ENCODE data around the gene BCAS3.

The BCAS3 gene

DNA sequence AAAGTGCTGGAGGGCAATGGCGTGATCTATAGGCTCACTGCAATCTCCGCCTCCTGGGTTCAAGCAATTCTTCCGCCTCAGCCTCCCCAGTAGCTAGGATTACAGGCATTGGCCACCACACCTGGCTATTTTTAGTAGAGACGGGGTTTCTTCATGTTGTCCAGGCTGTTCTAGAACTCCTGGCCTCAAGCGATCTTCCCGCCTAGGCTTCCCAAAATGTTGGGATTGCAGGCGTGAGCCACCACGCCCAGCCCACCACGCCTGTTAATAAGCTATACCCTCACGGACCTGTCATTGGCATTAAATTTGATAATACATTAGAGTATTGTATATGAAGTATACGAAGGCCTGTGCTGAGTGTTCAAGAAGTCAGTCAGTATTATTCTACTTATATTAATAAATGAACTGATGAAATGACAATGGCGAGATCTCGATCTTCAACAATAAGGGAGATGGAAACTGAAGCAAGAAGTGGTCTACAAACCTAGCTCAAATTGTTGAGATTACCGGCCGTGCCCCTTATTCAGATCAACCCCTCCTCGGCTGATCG, 818 bp upstream of the BCAS3 start:
- DNase-seq = no peak

DNA sequence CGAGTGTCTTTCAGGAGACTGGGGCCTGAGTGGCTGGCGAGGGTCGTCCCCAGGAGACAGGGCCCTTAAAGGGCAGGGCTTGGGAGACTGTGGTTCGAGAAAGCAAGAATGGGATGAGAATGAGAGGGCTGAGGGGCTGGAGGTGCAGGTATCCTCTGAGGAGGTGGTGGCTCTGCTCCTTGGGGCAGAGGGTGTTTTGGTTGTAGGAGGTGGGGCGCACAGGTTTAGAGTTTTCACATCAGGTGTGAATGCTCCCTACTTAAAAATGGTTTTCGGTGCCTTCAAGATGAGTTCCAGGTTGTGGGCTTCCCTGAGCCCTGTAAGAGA, 430 bp downstream of the BCAS3 start:
- DNase-seq = no peak

DNA sequence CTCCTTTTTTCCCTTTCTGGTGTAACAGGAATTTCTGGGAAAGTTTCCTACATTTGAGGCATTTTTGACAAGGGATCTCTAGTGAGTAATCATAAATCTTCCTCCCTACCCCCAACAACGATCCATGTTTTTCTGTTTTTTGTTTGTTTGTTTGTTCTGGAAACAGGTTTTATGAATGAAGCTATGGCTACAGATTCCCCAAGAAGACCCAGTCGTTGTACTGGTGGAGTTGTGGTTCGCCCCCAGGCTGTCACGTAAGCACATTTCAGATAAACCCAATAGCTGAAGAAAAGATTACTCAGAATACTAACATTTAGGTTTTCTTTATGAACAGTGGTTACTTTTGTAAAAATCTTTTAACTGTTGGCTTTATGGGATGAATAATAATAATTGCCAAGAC, 1.6 kb downstream of the BCAS3 start:
- no peak for DNase-seq

DNA sequence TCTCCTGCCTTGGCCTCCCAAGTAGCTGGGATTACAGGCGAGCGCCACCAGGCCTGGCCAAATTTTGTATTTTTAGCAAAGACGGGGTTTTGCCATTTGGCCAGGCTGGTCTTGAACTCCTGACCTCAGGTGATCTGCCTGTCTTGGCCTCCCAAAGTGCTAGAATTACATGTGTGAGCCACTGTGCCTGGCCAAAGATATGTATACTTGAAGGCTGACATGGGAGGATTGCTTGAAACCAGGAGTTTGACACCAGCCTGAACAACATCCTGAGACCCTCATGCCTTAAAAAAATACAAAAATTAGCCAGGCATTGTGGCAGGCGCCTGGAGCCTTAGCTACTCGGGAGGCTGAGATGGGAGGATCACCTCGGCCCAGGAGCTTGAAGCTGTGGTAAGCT, 3.1 kb downstream of the BCAS3 start:
- no peak for DNase-seq

DNA sequence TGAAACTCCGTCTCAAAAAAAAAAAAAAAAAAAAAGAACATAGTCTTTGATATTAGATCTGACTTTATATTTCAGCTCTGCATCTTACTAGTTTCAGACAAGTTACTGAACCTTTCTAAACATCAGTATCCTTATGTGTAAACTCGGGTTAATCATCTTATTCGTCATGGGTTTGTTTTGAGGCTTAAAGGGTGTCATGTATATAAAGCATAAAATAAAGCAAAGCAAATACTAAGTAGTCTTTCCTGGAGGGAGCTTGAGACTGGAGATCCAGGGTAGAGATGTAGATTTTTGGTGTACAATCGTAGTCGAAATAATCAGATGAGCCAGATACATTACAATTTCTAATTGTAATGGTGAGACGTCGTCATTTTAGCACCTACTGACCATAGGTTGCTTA, 7.8 kb downstream of the BCAS3 start:
- DNase-seq = no peak

DNA sequence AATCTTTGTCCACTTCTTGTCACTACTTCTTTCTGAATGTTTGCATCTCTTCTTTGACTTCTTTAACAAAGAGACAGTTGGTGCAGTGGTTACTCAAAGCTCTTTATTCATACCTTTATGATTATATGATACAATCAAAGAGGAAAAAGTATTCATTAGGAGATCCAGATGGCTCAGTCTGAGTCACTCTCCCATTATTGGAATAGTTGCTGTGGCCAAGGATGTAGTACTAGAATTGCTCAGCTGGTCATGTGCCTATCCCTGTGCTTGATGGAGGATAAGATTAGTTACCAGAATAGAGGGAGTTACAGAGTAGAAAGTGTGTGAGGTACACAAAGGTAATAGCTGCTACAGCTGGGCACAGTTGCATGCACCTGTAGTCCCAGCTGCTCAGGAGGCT, 18.3 kb downstream of the BCAS3 start:
- DNase-seq = no peak

DNA sequence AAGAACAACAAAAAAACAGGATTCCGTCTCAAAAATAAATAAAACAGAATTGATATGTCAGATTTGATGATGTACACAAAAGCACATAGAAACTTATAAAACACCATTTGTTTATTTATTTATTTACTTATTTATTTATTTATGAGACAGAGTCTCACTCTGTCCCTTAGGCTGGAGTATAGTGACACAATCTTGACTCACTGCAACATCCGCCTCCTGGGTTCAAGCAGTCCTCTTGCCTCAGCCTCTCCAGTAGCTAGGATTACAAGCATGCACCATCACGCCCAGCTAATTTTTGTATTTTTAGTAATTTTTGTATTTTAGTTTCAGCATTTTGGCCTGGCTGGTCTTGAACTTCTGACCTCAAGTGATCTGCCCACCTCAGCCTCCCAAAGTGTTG, 21.4 kb downstream of the BCAS3 start:
- DNase-seq = no peak

DNA sequence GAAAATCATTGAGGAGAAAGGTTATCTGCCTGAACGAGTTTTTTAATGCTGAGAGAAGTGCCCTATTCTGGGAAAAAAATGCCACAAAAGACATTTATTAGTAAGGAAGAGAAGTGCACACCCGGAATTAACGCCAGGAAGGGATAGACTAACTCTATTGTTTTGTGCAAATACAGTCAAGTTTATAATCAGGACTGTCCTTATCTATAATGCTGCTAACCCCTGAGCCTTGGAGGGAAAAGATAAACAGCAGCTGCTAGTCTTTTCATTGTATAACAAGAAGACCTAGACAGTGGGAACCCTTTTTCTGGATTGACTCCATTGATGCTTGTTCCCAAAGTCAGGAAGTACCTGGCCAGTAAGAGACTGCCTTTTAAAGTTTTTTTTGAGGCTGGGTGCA, 26.5 kb downstream of the BCAS3 start:
- DNase-seq = no peak

DNA sequence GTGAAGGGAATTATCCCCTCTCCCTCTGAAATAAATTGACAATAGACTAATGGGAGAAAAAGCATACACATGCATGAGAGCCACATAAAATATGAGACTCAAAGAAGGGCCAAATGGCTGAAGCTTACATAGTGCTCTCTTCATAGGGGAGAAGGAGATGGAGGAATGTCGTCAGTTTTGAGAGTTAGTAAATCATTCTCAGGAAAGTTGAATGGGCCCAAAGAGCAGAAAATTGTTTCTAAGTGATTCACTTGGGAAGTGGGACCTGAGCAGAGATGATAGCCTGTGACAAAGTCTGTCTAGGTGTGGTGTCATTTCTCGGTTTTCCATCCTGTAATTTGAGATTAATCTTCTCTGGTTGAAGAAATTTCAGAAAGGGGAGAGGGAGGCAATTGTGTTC, 35.0 kb downstream of the BCAS3 start:
- DNase-seq = no peak

DNA sequence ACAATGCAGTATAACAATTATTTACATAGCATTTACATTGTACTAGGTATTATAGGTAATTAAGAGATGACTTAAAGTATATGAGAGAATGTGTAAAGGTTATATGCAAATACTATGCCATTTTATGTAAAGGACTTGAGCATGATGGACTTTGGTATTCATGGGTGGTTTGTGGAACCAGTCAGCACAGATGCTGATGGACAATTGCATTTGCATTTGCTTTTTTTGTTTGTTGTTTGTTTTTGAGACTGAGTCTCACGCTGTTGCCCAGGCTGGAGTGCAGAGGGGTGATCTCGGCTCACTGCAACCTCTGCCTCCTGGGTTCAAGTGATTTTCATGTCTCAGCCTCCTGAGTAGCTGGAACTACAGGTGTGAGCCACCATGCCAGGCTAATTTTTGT, 36.0 kb downstream of the BCAS3 start:
- DNase-seq = no peak

DNA sequence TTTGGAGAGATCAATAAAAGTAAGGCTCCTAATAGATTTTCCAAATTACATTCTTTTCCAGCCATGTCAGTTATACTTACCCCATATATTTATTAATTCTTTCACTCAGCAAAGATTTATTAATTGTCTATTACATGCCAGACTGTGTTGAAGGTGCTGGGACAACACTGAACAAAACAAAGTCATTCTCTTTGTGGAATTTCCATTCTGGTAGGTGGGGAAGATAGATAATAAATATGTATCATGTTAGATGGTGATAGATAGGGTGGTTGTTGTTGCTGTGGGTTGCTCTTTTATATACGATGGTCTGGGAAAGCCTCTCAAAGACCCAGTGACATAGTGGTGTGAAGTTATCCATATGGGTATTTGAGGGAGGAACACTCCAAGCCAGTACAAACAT, 39.1 kb downstream of the BCAS3 start:
- no peak for DNase-seq

DNA sequence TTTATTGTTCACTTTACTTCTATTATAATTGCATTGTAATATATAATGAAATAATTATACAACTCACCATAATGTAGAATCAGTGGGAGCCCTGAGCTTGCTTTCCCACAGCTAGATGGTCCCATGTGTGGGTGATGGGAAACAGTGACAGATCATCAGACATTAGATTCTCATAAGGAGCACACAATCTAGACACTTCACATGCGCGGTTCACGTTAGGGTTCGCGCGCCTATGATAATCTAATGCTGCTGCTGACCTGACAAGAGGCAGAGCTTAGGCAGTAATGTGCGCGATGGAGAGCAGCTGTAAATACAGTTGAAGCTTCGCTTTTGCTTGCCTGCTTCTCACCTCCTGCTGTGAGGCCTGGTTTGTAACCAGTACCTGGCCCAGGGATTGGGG, 40.2 kb downstream of the BCAS3 start:
- DNase-seq = no peak

DNA sequence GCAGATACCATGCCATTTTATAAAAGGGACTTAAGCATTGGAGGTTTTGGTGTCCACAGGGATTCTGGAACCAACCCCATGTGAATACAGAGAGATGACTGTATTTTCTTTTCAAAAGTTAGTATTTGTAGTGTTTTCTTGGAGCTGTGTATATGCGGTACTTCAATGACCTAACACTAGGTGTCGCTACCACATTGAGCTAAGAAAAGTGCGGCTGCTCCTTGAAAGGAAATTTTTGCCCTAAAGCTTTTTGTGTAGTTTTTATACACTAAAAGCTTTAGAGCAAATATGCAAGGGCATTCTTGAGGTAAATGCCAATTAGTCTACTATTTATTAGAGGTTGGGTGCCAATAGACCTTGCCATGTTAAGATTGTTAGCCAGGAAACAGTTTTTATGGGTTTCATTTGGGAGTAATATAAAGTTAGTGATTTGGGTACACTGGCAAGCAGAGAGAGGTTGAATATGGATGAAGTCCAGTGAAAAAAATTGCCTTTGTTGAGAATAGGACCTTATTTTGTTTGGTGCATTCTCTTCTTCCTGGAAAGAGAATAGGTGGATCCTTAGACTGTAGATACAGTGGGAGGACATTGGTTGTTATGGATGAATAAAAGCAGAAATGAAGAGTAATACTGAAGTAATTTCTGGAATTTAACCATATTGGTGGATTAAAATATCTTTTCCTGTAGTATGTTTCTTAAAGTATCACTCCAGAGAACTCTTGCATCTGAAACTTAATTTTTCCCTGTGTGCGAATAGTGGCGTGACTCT, 43.3 kb downstream of the BCAS3 start:
- peak; percentile 59 for DNase-seq

DNA sequence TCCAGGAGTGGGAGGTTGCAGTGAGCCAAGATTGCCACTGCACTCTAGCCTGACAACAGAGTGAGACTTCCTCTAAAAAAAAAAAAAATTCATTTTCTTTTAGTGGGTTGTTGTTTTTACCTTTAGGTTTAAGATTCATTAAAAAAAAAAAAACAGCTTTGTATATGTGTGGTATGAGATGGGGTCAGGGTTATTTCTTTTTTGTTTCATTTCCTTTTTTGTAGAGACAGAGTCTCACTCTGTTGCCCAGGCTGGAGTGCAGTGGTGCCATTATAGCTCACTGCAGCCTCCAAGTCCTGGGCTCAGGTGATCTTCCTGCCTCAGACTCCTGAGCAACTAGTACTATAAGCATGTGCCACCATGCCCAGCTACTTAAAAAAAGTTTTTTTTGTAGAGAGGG, 47.0 kb downstream of the BCAS3 start:
- DNase-seq = no peak

DNA sequence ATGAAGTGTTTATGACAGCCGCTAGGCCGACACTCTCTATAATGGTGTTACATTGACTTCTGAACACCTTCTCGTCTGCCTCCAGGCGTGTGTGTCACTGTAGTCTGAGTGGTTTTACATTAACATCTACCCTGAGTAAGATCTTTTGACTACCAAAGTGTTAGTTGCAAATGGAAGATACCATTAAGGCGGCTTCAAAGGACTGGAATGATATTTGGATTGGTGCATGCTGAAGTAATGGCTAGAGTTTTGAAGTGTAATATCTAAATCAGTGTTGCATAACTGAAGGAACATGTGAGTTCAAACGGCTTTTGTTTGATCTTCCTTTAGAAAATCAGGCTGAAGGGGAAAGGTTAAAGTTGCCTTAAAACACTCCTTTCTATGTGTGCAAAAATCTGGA, 52.2 kb downstream of the BCAS3 start:
- no peak for DNase-seq

DNA sequence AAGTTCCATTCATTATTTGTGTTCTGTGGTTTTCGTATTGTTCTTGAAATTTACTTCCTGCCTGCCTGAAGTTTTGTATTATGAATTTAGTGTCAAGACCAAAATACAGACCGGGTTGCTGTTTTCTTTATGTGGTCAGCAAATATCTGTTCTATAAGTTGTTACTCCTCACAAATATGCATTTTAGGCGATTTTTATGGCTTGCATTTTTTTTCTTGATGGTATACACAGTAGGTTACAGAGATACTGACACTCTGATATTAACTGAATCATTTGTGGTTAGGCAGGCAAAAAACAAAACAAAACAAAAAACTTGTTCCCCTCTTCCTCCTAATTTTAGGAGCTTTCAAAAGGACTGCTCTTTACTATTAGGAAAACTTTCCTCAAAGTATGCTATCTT, 52.6 kb downstream of the BCAS3 start:
- no peak for DNase-seq

DNA sequence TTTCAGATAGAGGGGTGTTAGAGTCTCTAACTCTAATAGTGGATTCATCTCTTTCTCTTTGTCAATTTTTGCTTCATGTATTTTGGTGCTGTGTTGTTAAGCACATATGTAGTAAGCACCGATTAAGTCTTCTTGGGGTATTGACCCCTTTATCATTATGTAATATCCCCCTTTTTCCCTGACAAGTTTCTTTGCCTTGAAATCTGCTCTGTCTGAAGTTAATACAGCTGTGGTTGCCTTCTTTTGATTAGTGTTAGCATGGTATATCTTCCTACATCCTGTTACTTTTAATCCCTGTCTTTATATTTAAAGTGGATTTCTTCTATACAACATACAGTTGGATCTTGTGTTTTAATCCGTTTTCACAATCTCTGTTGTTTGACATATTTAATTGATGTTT, 60.6 kb downstream of the BCAS3 start:
- DNase-seq = no peak

DNA sequence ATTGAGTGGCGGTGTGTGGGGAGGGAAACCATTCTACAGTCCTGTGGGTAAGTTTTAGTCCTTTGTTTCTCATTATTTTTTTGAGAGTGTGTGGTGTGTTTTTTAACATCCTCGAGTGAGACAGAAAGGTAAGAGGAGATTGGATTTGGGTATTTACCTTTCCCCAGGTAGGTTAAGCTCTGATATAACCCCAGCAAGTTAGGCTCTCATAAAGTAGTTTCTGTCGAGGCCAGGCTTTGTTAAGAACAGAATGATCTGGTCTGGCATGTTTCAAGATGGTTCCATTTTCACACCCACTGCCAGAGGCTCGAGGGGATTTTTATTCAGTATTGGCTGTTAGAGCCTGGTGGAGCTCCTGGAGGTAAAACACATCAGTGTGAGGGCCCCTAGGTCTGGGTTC, 62.9 kb downstream of the BCAS3 start:
- DNase-seq = no peak

DNA sequence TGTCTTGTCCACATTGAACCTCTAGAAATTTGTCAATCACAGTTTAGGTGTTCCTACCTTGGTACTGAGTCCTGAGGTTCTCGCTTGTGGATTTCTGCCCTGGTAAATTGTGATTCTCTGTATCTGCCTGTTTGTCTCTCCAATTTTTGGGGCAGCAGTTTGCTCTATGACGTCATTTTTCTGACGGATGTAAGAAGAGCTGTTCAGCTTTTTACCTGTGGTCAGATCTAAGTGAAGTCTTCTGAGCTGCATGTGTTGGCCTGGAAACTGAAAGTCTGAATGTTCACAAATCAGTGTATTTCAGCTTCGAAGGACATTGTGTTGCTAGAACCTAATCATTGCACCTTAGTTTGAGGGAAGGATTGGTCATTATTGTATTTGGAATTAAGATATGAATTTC, 63.4 kb downstream of the BCAS3 start:
- no peak for DNase-seq

DNA sequence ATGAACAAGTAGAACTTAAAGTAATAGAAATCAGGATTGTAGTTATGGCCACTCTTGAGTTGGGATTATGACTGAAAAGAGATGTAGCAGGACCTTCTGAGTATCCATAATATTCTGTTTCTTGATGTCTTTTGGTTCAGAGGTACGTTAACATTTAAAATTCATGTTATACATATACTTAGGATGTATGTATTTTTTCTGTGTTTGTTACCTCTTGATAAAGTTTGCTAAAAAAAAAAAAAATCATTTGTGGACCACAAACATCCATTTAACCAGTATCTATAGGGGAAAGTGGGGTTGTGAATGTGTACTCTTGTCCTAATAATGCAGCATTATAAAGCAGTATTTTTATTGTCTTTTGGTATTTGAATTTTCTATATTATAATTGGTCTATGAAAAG, 65.6 kb downstream of the BCAS3 start:
- no peak for DNase-seq

DNA sequence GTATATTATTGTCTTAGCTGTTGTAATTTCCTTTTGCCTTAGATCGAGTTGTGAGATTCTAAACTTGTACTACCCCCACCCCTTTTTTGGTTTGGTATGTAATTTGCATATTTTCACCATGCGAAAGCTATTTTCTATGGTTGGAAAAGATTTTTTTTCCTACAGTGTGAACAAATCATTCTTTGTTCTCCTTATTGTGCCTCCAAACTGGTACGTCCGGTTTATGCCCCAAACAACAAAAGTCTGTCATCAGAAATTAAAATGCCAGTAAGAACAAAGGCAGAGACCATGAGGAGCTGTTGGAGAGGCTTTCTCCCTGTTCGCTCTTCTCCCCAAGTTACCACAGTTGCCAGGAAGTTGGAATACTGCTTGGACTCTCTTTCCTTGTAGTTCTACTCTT, 66.1 kb downstream of the BCAS3 start:
- no peak for DNase-seq

DNA sequence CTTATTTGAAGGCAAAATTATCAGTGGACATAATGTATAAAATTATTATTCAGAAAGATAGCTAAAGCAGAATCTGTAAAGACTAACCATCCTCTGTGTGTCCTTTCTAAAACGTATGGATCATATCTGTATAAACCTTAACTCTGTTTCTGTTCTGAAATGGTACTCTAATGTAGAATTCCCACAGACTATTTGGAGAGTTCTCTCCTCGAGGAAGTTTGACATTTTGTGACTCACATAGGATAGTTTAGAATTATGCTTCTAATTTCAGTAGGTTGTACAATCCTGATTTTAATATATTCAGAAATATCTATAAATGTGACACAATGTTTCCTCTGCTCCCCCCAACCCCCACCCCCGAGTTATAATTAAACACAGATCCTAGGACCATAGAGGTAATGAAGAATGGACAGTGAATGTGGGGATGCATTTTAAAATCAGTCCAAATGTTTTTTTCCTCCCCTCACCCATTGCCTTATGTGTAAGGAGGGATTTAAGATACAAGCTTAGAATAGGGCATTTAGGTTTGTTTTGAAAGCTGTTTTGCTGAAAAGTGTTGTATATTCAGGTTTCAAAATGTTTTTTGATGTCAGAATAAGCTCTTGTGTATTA, 66.8 kb downstream of the BCAS3 start:
- DNase-seq = no peak

DNA sequence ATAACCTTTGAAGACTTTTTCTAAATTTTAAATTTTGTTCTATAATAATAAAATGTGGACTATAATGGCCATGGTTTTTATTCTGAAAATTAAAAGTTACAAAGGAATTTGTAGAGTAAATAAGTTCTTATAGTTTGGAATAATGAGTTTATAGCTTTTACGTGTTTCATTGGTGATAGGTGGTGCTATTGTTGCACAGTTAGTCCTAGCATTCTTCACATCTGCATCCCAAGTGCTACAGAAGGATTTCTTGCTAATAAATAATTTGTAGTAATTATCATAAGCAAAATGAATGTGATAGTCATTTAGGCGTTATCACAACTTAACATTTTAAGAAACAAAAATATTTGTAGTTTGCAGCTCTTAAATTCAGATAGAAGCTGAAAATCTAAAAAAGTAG, 67.9 kb downstream of the BCAS3 start:
- no peak for DNase-seq

DNA sequence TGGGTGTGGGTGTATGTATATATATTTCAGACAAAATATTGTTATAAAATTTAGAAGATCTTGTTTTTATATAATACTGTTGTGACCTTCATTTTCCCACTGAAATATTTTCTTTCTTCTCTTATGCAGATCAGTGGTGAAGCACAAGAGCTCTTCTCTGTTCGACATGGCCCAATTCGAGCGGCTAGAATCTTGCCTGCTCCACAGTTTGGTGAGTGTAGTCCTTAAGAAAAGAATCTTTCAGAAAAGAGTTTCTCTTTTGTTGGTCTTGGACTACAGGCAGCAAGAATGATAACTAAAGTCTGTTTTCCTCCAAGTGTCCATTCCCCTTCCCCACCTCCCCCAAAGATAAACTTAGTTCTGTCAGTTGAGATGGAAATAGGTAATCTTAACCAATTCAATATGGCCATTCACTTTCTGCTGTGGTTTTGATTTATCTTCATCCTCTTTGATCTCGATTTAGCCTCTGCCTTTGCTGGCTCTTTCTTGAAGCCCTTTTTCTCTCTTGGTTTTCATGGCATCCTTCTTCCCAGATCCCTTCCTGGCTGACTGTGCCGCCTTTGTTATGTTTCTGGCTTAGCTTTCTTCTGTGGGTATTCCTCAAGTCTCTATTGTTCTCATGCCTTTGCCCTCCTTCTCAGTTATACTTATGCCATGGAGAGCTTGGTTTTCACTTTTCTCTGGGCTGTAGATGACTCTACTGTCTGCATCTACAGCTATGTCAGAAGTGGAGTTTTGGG, 69.6 kb downstream of the BCAS3 start:
- no peak for DNase-seq
